Midbrain (tissue), 1 donor: Measurements from ENCODE around the gene TSPO.

Experiments
- DNase-seq: peaks from one replicate; lab custom pipeline; 2025; lab: John Stamatoyannopoulos, UW

The TSPO gene

DNA sequence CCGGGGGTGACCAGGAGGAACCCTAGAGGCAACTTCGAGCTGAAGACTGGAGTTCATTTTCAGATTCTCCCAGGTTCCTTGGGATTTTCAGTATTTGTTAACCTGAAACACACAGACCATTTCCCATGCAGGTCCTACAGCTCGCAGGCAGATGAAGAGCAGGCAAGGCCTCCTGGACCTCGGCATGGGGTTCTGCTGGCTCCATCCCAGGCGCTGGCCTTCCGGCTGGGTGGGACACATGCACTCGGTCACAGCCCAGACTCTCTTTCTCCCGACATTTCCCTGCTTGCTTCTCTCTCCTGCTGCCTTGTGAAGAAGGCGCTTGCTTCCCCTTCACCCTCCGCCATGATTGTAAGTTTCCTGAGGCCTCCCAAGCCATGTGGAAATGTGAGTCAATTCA, 51.0 kb downstream of the TSPO start:
- DNase-seq: no peak

GRCh38 chr22:43202756-43203410, 51.5 kb downstream of the TSPO start:
- DNase-seq: no peak

GRCh38 chr22:43203471-43203981, 52.2 kb downstream of the TSPO start:
- no peak for DNase-seq

- no peak for DNase-seq
Observed at GRCh38 chr22:43205261-43205691, 53.9 kb downstream of the TSPO start.

DNA sequence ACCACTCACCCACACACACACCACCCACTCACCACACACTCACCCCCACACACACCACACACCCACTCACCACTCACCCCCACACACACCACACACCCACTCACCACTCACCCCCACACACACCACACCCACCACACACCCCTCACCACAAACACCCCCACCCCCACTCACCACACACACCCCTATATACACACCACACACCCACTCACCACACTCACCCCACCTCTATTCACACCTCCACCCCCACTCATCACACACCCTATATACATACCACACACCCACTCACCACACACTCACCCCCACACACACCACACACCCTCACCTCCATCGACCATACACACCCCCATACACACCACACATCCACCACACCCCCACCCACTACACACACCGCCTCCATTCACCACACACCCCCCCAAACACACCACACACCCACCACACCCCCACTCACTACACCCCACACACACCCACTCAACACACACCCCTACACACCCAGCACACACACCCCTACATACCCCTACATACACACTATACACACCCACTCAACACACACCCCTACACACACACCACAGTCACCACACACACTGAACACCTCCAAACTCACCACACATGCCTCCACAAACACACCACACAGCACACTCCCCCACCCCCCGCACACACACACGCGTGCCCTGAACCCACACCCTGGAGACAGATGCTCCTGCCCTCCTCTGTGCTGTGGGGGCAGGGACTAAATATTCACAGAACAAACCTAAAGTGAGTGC, 54.6 kb downstream of the TSPO start:
- DNase-seq: no peak

GRCh38 chr22:43206509-43207161, 55.3 kb downstream of the TSPO start:
- DNase-seq: no peak

DNA sequence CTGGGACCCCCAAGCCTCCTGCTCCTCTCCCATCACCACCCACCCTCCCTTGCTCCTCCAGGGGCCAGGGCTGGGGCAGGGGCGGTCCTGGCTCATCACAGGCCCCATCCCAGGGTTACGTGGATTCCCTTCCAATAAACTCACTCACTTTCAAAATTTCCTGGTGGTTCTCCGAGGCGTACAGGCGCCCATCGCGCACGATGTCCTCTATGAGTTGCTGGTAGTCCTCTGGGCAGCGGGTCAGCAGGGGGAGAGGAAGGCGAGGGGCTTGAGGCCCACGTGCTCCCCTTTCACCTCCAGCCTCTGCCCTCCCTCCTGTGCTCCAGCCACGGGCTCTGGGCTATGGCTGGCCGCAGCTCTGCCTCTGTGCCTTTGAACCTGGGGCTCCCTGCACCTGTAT, 56.0 kb downstream of the TSPO start:
- DNase-seq: no peak

DNA sequence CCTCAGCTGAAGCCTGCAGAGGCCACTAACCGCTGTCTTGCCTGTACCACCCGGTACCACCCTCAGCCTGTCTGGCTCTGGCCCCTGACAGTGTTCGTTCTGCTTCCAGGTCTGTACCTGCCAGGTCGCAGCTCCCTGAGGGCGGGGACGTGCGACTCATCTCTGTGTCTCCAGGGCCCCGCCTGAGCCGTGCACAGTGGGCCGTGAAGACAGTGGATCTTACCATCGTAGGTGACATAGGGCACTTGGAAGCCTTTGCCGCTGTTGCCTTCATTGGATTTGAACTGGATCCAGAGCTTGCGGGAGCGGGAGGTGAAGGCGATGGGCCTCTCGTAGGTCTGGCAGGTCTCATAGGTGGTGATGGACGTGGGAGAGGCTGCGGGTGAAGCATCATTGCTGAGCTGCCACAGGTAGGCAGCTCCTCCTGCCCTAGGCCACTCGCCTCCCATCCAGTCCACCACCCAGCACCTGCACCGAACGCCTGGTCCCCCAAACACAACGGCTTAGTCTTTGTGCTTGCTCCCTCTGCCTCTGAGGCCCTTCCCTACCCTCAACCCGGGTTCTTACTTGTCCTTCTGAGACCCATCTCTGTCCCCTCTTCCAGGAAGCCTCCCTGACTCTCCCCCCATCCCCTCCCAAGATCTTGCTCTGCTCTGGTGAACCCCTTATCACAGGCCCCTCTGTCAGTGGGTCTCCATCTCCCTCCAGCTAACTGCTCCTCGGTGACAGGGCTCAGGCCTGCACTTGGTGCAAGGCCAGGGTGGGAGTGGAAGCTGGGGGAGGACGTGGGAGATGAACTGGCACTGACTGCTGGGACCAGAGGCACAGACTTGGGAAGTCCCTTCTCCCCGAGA, 56.7 kb downstream of the TSPO start:
- DNase-seq: no peak

DNA sequence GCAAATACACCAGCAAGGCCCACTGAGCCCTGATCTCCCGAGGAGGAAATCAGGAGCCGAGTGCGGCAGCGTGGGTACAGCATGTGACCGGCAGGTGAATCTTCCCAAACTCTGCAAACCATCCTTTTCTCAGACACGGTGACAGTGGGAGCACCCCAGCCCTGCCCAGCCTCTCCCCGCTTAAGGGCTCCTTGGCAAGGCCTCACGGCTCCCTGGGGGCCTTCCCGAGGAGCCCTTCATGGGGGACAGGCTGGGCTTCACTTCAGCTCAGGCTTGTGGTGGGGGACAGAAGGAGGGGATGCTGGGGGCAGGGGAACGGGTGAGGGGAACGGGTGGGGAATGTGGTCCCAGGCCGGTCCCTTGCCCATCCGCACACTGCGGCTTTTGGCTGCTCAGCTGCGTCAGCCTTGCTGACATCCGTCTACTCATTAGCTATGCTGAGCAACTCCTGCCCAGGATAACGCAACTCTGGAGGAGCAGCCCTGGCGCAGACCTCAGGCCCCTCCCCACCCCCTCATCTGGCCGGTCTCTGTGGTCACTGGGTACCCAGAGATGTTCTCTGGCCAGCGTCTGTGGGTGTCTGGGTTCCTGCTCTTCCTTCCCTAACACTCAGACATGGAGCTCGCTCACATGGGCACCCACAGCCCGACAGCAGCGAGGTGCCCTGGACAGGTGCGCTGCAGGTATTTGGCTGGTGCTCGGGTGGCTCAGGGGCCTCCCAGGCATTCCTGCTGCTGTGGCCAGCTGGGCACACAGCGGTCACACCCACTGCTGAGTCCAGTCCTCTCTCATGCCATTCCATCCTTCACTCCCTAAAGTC, 57.6 kb downstream of the TSPO start:
- no peak for DNase-seq

DNA sequence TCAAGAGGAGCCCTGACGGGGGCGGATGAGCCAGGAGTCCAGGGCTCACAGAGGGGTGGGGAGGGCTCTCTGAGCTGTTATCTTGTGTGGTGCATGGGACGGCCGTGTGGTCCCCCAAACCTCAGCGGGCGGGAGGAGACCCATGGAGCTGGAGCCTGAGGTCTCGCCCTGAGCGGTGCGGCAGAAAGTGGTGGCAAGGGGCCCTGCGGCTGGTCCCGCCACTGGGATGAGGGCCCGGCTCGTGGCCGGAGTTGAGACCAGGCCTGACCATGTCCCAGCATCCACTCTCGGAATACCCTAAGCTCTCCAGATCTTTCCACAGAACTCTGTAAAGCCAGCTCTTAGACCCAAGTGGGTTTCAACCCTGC, 58.1 kb downstream of the TSPO start:
- DNase-seq: no peak

DNA sequence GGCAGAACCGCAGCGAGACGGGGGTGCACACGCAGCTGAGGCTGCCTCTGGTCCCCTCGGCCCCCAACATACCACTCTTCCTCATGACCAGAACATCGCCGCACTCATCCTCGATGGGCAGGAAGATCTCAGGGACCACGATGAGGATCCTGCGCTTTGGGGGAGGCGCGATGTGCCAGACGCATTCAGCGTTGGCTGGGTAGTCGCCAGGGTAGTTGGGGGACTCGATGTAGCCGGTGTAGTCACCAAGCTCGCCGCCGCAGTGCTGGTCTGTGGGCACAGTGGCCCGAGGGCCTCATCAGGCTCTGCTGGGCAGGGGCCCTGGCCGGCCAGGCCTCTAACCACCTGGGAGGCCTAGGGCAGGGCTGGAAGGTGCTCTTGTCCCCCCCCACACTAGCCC, 58.6 kb downstream of the TSPO start:
- no peak for DNase-seq

- no peak for DNase-seq
Observed at GRCh38 chr22:43210631-43211515, 59.5 kb downstream of the TSPO start.

DNA sequence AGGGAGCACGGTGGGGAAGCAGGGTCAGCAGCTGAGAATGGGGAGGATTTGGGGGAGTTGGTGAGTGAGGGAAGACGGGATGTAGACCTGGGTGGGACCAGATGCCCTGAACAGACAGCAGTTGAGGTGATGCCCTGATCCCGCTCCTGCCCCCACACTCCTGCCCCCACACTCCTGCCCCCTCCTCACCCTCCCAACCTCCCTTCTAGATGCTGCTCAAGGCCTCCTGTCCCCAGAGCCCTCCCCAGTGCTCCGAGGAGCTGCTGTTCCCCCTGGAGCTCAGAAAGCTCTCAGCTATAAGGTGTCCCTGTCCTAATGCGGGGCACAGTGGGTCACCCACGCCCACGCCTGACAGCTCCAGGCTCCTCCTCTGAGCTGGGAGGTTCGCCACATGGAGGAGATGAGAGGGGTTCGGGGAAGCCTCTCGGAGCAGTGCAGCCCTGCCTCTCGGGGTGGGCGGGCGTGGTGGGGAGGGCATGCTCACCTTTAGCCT, 60.6 kb downstream of the TSPO start:
- DNase-seq: no peak

GRCh38 chr22:43212434-43212952, 61.1 kb downstream of the TSPO start:
- DNase-seq: no peak
